WTC11 (cell line): Measurements from ENCODE around the gene ZC2HC1C. TPM values are rescaled to one million over a fixed set of nuclear protein-coding genes. Genes with fewer than 3 reads are reported as not detected.

ENCODE experiments used
- ATAC-seq: fragments of 200-7000 bp; cut with Tn5 transposase; 2 replicates; pipeline ENCODE4 v1.10.0; 2021; ENCODE audit warnings: mild to moderate bottlenecking, moderate library complexity
- CTCF ChIA-PET: fragments of 300-600 bp; sonication (Branson Sonifier 250); formaldehyde crosslinking; loops from one replicate; lab custom pipeline; 2021; ENCODE audit warnings: antibody characterized with exemption; lab: Charles Lee
- POLR2A ChIA-PET: fragments of 350-600 bp; sonication (Branson Sonifier 250); formaldehyde crosslinking; loops from one replicate; lab custom pipeline; 2021; ENCODE audit warnings: antibody characterized with exemption; lab: Charles Lee
- DNase-seq: peaks from one replicate; pipeline ENCODE4 v3.0.0; 2021; ENCODE audit warnings: low spot score
- H3K27ac Mint-ChIP-seq: 2 replicates; pipeline ENCODE4 v1.8.0; 2021; ENCODE audit warnings: mixed read lengths
- H3K27me3 Mint-ChIP-seq: 2 replicates; pipeline ENCODE4 v1.8.0; 2021; ENCODE audit warnings: low read depth, mild to moderate bottlenecking, moderate library complexity, mixed read lengths
- H3K36me3 Mint-ChIP-seq: 2 replicates; pipeline ENCODE4 v1.8.0; 2021; ENCODE audit warnings: mixed read lengths
- H3K4me1 Mint-ChIP-seq: 2 replicates; pipeline ENCODE4 v1.8.0; 2022; ENCODE audit warnings: mixed read lengths
- H3K4me3 Mint-ChIP-seq: 2 replicates; pipeline ENCODE4 v1.8.0; 2021; ENCODE audit warnings: mild to moderate bottlenecking, moderate library complexity, mixed read lengths
- H3K9me3 Mint-ChIP-seq: 2 replicates; pipeline ENCODE4 v1.8.0; 2021; ENCODE audit warnings: mixed read lengths
- ATF2 ChIP-seq: sonication (generic); formaldehyde crosslinking; IDR thresholded peaks from 2 replicates; pipeline ENCODE4 v1.8.1; 2022; ENCODE audit warnings: low read depth, missing genetic modification reagents, borderline replicate concordance
- EMX1 ChIP-seq: fragments of 250-450 bp; sonication (Bioruptor Pico); IDR thresholded peaks from 2 replicates; pipeline ENCODE4 v1.8.0; 2021; ENCODE audit warnings: mild to moderate bottlenecking
- ERG ChIP-seq: fragments of 250-450 bp; sonication (Bioruptor Pico); IDR thresholded peaks from 2 replicates; pipeline ENCODE4 v1.8.0; 2021; ENCODE audit warnings: mild to moderate bottlenecking
- FOXK1 ChIP-seq: sonication (generic); formaldehyde crosslinking; IDR thresholded peaks from 2 replicates; pipeline ENCODE4 v1.8.0; 2022; ENCODE audit warnings: mild to moderate bottlenecking, moderate library complexity, missing genetic modification reagents
- GABPB1 ChIP-seq: sonication (generic); formaldehyde crosslinking; IDR thresholded peaks from 2 replicates; pipeline ENCODE4 v1.8.1; 2023; ENCODE audit warnings: mild to moderate bottlenecking, missing genetic modification reagents
- GTF2I ChIP-seq: fragments of 250-450 bp; sonication (Bioruptor Pico); conservative IDR thresholded peaks from 2 replicates; pipeline ENCODE4 v1.4.0; 2021; ENCODE audit warnings: mild to moderate bottlenecking
- IRF1 ChIP-seq: sonication (generic); formaldehyde crosslinking; IDR thresholded peaks from 2 replicates; pipeline ENCODE4 v1.8.0; 2023; ENCODE audit warnings: missing genetic modification reagents
- KAT7 ChIP-seq: sonication (generic); formaldehyde crosslinking; IDR thresholded peaks from 2 replicates; pipeline ENCODE4 v1.8.1; 2023; ENCODE audit warnings: missing genetic modification reagents, mild to moderate bottlenecking, borderline replicate concordance
- MYBL2 ChIP-seq: sonication (generic); formaldehyde crosslinking; IDR thresholded peaks from 2 replicates; pipeline ENCODE4 v1.8.1; 2023; ENCODE audit warnings: mild to moderate bottlenecking, moderate library complexity, missing genetic modification reagents
- NFATC4 ChIP-seq: fragments of 250-450 bp; sonication (Bioruptor Pico); IDR thresholded peaks from 2 replicates; pipeline ENCODE4 v1.9.0; 2021; ENCODE audit warnings: mild to moderate bottlenecking
- RELA ChIP-seq: sonication (generic); formaldehyde crosslinking; IDR thresholded peaks from 2 replicates; pipeline ENCODE4 v1.8.1; 2022; ENCODE audit warnings: missing genetic modification reagents, mild to moderate bottlenecking, borderline replicate concordance
- TEAD4 ChIP-seq: sonication (generic); formaldehyde crosslinking; IDR thresholded peaks from 2 replicates; pipeline ENCODE4 v1.8.0; 2022; ENCODE audit warnings: mild to moderate bottlenecking, missing genetic modification reagents
- TP53 ChIP-seq: sonication (generic); formaldehyde crosslinking; IDR thresholded peaks from 2 replicates; pipeline ENCODE4 v1.8.1; 2023; ENCODE audit warnings: mild to moderate bottlenecking, missing genetic modification reagents
- ZNF263 ChIP-seq: sonication (generic); formaldehyde crosslinking; IDR thresholded peaks from 2 replicates; pipeline ENCODE4 v1.8.1; 2022; ENCODE audit warnings: low read depth, mild to moderate bottlenecking, moderate library complexity, missing genetic modification reagents
- ZNF281 ChIP-seq: sonication (generic); formaldehyde crosslinking; IDR thresholded peaks from 2 replicates; pipeline ENCODE4 v1.8.0; 2023; ENCODE audit warnings: mild to moderate bottlenecking, missing genetic modification reagents
- ZNF317 ChIP-seq: sonication (generic); formaldehyde crosslinking; IDR thresholded peaks from 2 replicates; pipeline ENCODE4 v1.8.1; 2023; ENCODE audit warnings: low read depth, mild to moderate bottlenecking, moderate library complexity, missing genetic modification reagents, borderline replicate concordance
- ZNF423 ChIP-seq: fragments of 250-450 bp; sonication (Bioruptor Pico); IDR thresholded peaks from 2 replicates; pipeline ENCODE4 v2.1.2; 2022; ENCODE audit warnings: mild to moderate bottlenecking, moderate library complexity
- ZNF512 ChIP-seq: sonication (generic); formaldehyde crosslinking; IDR thresholded peaks from 2 replicates; pipeline ENCODE4 v1.8.1; 2022; ENCODE audit warnings: missing genetic modification reagents, borderline replicate concordance
- ZSCAN18 ChIP-seq: fragments of 250-450 bp; sonication (Bioruptor Pico); IDR thresholded peaks from 2 replicates; pipeline ENCODE4 v2.1.2; 2022; ENCODE audit warnings: mild to moderate bottlenecking, moderate library complexity
- total RNA-seq: library from RNA; stranded (reverse); gene quantifications from 3 replicates; pipeline ENCODE4 v1.2.3, GENCODE V29; 2021

Gene ZC2HC1C
- total RNA-seq, 1 experiment from 2014 or later, result 1.6 TPM

- peaks cover 33% of the 10 kb centered on the region for H3K36me3 Mint-ChIP-seq
- no peaks in the 10 kb centered on the region for H3K27me3 Mint-ChIP-seq
- H3K27ac Mint-ChIP-seq, result no peak overlapping the region
- no peak for DNase-seq
- ChIA-PET POLR2A (no interaction called here), CTCF (no interaction called here)
- H3K4me1 Mint-ChIP-seq, result no peaks in the 10 kb centered on the region
- ATAC-seq, result no peak
- H3K4me3 Mint-ChIP-seq, result no peak overlapping the region
- H3K9me3 Mint-ChIP-seq, result no peaks in the 10 kb centered on the region
- TF ChIP-seq ZNF281 (CRISPR knock-in tag) (no peak), NFATC4 (CRISPR knock-in tag) (no peak), TEAD4 (CRISPR knock-in tag) (no peak), ZNF317 (no peak), ZNF423 (CRISPR knock-in tag) (no peak), GABPB1 (no peak), MYBL2 (no peak), GTF2I (CRISPR knock-in tag) (no peak), IRF1 (CRISPR knock-in tag) (no peak), TP53 (CRISPR knock-in tag) (no peak), ZNF512 (CRISPR knock-in tag) (no peak), ZNF263 (CRISPR knock-in tag) (no peak), RELA (CRISPR knock-in tag) (no peak), FOXK1 (no peak), ZSCAN18 (CRISPR knock-in tag) (no peak), ATF2 (CRISPR knock-in tag) (no peak), KAT7 (CRISPR knock-in tag) (no peak), ERG (CRISPR knock-in tag) (no peak), EMX1 (CRISPR knock-in tag) (no peak)
These were observed 15.1 kb downstream of the ZC2HC1C start for GRCh38 chr14:75084513-75084912.
